IPS DF 4.7 (cell line): ENCODE data around the gene CNTN2.

Source experiments
- DNase-seq: peaks from one replicate; pipeline ENCODE4 v3.0.0-alpha.2; 2013; ENCODE audit warnings: low spot score; ENCODE audit errors: extremely low read depth

CNTN2 gene

DNA sequence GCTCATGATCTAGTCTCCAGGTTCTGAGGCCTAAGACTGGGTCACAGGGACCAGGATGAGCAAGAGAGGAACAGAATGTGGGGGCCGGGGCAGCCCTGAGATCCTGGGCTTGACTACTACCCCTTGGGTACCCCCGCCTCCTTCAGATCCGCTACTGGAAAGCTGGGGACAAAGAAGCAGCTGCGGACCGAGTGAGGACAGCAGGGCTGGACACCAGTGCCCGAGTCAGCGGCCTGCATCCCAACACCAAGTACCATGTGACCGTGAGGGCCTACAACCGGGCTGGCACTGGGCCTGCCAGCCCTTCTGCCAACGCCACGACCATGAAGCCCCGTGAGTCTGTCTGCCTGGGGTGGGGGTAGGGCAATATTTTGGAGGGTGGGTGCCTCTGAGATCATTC lies 28.8 kb downstream of the CNTN2 start:
- no peak for DNase-seq

- no peak for DNase-seq
Measured at GRCh38 chr1:205072286-205072685, 29.3 kb downstream of the CNTN2 start.

- no peak for DNase-seq
Measured at GRCh38 chr1:205072881-205073280, 29.9 kb downstream of the CNTN2 start.

DNA sequence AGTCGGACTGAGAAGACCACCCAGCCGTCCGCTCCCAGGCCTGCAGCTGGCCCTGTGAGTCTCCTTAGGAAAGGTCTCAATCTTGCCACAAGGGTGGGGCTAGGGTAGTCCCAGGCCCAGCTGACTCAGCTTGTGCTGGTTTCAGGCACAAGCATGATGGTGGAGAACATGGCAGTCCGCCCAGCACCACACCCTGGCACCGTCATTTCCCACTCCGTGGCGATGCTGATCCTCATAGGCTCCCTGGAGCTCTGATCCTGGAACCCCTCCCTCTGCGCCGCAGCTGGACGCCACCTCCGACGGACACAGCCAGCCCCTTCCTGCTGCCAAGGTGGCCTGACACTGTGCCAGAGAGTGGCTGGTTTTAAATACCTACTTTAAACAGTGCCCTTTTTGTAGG lies 30.5 kb downstream of the CNTN2 start:
- no peak for DNase-seq

- no peak for DNase-seq
Measured at GRCh38 chr1:205074084-205074483, 31.1 kb downstream of the CNTN2 start.

DNA sequence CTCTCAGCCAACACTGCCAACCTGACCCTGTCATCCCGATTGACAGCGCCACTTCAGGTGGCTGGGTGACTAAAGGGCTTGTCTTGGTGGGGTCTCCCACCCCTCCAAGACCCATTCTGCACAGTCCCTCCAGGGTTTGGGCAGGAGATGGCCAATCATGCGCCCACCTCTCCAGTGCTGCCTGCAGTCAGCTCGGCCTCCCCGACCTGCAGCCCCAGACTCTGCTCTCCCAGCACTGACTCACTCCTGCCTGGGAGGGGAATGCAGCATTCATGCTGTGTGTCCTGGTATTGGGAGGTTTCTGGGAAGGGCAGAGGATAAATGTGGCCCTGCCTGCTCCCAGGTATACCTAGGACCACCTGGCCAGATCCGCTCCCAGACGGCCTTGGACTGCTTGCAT lies 31.5 kb downstream of the CNTN2 start:
- DNase-seq = no peak

- no peak for DNase-seq
Measured at GRCh38 chr1:205075642-205076155, 32.7 kb downstream of the CNTN2 start.

- DNase-seq = no peak
Measured at GRCh38 chr1:205076245-205076761, 33.3 kb downstream of the CNTN2 start.

DNA sequence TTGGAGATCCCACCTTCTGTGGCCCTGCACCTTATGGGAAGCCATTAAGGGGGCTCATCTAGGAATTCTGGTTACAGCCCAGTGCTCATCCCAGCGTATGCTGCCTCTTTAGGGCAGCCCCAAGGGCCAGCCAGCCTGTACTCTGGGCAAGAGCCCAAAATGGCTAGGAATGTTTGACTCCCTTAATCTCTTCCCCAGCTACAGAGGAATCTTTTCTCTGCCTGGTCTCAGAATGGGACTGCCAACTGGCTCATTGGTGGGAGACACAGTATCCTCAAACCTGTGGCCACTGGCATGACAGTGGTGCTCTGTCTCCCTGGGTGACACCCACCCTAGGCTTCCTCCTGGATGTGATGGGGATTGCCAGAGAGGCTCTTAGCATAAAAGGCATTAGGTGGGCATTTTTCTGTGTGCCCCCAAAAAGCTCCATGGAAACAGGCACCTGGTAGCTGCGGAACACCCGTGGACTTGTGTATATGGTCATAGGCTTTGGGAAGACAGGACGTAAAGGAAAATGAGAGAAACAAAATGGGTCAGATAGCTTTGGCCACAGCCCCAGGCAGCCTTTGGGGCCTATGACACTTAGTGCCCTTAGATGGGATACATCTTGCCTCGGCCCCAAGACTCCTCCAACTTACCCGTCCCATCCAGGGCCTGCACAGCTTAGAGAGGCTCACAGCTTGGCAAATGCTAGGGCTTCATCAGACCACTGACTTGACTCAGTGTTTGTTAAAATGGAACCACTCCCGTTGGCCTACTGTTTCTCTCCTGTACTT lies 34.3 kb downstream of the CNTN2 start:
- no peak for DNase-seq

DNA sequence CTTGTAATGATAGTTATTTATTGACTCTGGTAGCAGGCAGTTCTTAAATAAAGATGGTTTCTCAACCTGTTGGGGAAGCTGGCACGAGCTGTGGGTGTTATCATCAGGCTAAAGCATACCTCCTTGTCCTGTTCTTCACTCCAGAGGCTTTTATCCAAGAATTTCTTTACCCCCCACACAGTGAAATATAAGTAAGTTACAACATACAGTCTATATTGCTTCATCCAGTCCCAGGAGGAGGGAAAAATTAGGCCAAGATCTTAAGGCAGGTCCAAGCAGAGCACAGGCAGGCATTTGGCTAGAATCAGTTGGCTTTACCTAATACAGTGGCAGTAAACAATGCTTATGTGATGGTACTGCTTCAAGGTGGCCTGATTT lies 34.9 kb downstream of the CNTN2 start:
- no peak for DNase-seq

DNA sequence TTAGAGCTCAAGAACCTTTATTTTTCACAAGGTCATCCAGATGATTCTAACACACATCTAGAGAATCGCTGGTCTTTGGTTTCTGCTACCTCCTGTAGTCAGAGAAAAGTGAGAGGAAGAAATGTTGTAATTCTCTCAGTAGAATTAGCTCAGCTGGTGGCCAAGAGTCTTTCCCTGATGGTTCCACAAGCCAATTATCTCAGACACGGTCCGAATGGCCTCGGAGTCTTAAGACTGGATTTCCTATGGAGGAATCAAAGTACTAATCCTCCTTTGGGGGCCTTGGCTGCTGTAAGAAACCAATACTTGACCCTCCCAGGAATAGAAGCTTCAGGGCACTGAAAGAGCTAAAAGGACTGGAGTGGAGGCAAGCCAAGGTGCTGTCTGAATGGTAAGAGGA lies 39.4 kb downstream of the CNTN2 start:
- no peak for DNase-seq

GRCh38 chr1:205084360-205084759 lies 41.3 kb downstream of the CNTN2 start, which contains the start of gene TMEM81:
TSS of gene TMEM81 (minus strand) at chr1:205084460. CDS start at chr1:205084320, 140 bp downstream.
- DNase-seq = no peak

- no peak for DNase-seq
Measured at GRCh38 chr1:205088341-205088740, 45.3 kb downstream of the CNTN2 start.

DNA sequence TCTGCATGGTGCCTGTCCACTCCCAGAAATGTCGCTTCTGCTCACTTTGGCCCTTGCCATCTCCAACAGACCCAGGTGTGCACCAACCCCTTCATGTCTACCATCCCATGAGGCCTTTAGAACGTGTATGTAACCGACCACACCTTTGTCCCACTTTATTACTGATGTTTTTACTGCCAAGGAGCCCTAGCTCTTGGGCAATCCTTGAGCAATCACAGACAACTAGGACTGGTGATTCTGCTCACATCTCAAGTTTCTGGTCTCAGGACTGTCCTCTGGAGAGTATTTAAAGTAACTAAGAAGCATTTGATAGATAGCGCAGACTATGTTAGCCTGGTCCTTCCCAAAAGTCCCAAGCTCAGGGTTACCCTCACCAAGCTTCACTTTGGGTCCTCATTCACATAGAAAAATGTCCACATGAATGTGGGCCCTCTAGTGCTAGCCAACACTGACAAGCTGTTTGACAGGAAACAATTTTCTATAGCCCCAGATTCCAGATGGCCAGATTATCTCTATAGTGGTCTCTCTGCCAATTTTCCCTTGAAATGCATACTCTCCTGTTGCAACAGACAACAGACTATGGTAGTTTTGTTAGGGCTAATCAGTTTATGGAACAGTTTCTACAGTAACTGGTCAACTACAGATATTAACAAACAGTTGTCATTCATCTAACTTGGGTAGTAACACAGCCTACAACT lies 48.2 kb downstream of the CNTN2 start:
- DNase-seq = no peak

DNA sequence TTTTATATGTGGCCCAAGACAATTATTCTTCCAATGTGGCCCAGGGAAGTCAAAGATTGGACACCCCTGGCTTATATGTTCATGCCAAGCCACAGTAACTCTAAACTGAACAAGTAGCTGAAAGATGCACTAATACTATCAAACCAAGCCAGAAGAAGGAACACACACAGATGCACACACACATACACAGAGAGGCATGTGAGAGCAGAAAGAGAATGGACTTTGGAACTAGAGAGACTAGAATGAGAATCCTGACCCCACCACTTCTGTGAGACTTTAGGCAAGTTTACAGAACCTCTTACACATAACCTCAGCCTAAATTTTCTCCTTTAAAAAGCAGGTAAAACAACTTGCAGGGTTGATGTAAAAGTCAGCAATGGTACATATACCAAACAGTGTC lies 52.4 kb downstream of the CNTN2 start:
- no peak for DNase-seq

DNA sequence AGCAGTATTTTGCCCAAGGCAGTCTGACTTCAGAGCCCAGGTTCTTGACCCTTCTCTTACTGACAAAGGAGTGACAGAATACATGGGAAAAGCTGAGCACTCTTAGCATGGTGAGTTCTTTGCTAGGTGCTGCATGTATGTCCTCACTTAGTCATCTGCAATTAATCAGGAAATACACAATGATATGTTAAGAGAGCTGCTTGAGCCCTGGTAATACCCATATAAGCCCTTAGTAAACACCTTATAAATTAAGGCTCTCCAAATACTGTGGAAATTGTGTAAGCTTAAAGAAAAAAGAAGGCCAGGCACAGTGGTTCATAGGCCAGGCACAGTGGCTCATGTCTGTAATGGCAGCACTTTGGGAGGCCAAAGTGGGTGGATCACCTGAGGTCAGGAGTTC lies 55.2 kb downstream of the CNTN2 start:
- no peak for DNase-seq

- no peak for DNase-seq
Measured at GRCh38 chr1:205102404-205102803, 59.4 kb downstream of the CNTN2 start.

DNA sequence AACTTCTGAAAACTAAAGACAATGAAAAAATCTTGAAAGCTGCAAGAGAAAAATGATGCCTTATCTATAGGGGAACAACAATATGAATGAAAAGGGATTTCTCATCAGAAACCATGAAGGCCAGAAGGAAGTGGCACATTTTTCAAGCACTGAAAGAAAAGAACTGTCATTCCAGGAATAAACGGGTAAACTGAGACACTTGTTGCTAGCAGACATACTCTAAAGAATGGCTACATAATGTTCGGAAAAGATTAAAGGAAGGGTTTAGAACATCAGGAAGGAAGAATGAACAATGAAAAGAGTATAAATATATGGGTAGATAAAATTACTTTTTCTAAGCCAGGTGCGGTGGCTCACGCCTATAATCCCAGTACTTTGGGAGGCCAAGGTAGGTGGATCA lies 64.3 kb downstream of the CNTN2 start:
- DNase-seq = no peak

- no peak for DNase-seq
Measured at GRCh38 chr1:205108464-205108863, 65.5 kb downstream of the CNTN2 start.

DNA sequence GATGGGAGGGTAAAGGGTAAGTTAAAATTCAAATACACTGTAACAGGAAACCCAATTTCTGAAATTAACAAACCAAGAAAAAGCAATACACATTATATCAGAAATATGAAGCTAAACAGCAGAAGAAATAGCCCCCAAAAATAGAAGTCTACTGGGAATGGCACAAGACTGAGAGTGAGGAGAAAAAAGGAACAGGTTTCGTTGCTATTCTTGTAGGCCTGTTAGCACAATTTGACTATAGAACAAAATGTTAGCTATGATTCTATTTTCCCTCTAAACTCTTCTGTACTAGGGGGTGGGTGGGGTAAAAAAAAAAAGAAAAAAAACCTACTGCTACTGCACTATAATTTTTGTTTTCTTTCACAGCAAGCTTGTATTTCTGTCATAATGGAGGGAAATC lies 66.3 kb downstream of the CNTN2 start:
- DNase-seq = no peak

DNA sequence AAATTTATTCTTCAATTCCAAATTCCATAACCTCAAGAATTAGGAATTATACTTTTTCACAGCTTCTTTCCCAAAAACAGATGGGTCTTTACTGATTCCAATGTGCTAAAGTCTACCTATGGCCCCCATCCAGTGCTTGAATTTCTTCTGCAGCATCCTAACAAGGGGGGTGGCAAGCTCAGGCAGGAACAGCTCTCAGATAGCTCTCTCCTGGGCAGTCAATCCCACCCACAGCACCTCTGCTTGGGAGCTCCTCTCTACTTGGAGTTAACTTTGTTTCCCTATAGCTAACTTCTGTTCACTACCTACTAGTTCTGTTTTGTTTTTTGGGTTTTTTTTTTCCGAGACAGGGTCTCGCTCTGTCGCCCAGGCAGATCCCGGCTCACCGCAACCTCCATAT lies 66.7 kb downstream of the CNTN2 start:
- no peak for DNase-seq

DNA sequence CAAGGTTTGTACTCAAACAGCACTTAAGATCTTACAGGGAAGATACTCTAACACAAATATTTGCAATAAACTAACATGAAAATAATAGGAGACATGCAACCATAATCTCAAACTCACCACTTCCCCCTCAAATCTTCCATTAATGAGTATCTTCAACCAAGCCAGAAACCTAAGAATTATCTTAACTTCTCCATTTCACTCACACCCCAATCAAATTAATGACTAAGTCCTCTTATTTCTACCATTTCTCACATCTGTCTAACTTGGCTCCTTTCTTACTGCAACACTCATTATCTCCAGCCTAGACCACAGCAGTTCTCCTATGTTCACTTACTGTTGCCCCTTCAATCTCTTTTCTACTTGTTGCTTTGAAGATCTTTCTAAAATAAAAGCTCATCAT lies 68.3 kb downstream of the CNTN2 start:
- DNase-seq = no peak

DNA sequence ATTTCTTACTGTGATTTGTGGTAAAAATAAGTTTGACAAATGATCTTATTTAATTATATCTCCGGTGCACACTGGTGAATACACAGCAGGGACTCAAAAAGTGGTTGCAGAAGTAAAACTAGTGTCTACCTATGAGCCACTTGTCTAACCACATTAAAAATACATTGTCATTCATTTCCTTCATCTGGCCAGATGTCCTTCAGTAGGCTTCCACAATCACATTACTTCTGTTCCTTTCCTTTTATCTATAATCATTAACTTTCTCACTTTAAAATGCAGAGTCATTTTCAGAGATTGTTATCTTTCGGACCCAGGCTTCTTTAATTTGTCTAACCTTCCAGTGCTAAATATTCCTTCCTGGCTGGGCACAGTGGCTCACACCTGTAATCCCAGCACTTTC lies 75.7 kb downstream of the CNTN2 start:
- no peak for DNase-seq
